Stimulated activated CD8-positive, alpha-beta memory T cell treated with anti-CD3 and anti-CD28 coated beads, Interleukin-7, amount 100 ng/mL, for 1 hour (primary cell): ENCODE measurements around the gene CST7.

Experiments used
- DNase-seq, 2 donors: peaks; one replicate each; pipeline ENCODE4 v3.0.0-alpha.2; 2020; ENCODE audit warnings: low read depth in 2 of 2

CST7 gene

DNA sequence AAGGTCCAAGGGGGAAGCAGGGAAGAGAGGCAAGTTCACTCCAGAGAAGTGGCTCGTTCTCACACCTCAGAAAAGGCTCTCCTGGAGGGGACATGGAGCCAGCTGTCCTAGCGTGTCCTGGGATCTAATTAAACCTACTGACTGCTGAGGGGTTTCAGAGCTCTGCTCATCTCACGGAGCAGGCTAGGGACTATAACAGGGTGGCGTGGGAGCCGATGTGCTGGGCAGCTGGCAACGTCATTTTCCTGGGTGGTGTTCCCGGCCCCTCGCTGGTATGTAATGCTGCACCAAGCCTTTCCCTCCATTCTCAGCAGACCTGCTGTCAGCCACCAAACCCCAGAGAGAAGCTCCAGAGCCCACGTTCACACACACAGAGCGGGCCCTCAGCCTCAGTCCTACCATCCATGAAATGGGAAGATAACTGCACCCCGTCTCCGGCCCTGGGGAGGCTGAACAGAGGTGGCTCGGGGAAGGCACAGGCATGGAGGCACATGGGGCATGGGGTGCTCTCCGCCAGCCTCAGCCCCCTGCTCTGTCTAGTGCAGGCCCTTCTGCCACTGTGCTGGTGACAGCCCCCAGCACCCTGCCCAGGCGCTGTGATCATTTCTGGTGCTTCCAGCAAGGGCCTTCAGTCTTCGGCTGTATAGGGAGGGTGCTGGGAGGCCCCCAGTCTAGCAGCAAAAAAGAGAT, 1.9 kb downstream of the CST7 start:
- DNase-seq: no peak

DNA sequence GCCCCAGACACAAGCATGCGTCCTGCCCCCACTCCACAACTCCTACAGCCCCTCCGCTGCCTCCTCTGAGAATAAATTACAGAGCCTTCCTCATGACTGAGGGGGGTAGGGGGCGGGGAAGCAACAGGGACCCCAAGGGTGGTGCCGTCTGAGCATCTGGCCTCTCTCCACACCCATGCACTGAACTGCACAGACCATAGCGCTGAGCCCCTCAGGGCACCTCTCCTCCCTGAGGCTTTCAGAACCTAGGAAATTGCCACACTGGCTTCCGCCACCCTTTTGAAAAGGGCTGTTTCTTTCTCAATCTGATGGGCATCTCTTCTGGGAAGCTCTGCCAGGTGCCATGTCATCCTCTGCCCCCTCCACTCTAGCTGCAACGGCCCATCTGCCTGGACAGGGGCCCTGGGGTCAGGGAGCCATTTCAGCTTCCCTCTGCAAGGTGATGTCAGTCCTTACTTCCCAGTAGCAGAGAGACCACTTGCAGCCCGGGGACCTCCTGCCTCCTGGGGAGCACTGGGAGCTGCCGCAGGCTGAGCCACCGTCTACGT, 2.5 kb downstream of the CST7 start:
- no peak for DNase-seq

DNA sequence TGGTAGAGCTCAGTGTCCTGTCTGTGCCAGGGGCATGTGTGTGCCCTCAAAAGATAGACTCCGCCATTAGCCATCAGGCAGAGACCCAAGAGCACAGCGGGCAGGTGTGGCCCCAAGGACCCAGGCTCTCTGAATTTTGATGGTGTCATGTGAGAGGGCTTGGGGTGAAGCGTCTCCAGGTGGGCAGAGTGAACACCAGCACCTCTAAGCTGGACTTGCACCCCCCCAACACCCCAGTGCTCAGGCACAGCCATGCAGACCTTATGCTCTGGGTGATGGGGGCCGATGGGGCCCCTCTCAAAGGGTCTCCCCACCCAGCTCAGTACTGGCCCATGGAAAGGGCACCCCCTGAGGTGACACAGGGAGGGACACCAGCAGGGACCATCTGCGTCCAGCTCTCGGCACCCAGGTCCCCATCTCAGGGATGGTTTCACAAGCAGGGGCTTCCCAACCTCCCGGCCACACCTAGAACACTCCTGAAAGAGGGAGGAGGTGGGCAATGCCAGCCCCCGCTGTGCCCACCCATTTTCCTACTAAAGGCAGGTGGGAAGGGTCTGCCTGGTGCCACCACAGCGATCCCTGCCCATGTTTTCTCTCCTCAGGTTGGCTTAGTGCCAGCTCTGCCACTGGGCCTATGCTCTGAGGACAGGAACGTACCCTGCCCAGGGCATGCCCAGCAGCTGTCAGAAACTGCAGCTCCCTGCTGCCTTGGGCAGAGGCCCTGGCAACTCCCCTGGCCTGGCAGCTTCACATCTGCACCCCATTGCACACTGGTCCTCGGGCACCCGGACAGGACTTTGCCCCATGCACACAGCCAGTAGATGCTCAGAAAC, 3.5 kb downstream of the CST7 start:
- DNase-seq: no peak

DNA sequence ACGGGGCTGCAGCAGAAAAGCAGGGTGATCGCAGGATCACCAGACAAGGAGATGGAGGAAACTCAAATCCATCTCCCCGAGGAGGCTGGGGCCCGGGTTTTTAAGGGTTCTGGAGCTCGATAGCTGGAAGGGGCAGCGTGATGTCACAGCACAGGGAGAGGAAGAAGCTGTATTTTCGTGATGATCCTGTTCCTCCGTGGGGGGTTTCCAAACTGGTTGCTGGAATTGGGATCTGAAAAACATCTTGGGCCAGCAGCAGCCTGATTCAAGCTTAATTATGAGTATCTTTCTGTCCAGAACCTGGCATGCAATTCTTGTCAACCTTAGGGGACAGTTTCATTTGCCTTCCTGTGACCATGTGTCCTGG, 4.1 kb downstream of the CST7 start:
- no peak for DNase-seq

DNA sequence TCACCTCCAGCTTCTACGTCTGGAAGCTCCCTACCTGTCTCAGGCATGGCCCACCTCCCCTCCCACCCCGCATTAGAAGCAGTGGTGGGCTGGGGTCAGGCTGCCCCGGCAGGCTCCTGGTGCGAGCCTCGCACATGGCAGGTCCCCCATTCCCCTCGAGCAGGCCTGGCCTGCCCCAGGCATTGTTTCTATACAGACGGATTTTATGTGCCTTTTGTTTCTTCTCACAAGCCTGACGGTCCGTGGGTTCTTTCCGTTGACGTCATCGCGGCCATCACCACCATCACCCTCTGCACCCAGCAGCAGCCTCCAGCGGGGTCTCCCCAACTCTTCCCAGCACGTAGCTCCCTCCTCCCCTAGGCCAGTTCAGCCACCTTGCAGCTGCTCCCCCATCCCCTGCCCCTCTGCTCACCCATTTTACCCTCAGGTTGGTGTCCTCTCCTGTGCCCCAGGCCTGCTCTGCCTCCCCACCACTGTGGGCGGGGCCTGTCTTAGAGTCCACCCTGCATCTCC, 4.6 kb downstream of the CST7 start:
- DNase-seq: no peak

DNA sequence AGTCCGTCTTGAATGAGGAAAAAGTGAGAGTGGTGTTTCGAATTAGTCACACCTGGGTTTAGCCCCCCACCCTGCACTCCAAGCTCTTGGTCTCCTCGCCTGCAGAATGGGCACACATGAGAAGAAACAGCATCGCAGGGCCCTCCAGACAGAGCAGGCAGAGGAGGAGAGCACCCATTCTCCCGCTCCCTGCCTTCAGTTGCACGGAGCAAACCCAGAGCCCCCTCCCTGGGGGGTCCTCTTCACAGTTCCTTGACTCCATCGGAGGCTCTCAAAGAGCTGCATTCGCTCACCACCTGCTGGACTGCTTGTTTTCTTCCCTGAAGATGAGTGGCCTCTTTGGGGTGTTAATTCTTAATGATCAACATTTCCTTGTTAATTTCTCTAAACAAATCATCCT, 5.1 kb downstream of the CST7 start:
- DNase-seq: no peak

DNA sequence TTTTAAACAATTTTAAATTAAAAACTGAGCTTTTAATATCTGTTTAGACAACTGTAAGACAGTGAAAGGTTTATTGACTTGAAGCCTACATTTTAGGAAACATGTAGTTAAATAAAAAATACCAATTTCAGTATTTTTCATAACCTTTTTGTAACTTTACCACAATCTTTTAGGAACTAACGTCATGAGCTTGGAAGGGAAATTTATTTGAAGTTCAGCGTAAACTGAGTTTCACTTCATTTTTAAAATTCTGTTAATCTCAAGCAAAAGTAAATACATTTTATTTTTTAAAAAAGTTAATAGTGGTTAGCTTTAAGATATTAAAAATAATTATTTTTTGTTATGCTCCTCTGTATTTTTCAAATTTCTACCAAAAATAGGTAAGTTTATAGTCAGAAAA, 5.5 kb downstream of the CST7 start:
- DNase-seq: no peak

DNA sequence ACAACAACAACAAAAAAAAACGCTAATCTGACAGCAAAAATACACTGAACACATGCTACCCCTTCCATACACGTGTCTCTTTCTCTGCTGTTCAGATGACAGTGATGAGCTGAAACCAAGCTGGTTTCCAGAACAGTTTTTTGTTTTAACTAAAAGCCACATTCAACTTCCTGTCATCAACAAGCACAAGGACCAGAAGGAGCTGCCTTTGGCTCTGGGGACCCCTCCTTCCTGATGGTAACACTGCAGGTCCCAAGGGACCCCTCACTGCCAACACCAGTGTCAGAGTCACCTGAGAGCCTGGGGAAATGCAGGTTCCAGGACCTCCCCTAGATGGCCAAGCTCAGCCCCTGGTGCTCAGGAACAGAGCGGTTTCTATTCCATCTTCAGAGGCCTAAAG, 6.0 kb downstream of the CST7 start:
- no peak for DNase-seq

DNA sequence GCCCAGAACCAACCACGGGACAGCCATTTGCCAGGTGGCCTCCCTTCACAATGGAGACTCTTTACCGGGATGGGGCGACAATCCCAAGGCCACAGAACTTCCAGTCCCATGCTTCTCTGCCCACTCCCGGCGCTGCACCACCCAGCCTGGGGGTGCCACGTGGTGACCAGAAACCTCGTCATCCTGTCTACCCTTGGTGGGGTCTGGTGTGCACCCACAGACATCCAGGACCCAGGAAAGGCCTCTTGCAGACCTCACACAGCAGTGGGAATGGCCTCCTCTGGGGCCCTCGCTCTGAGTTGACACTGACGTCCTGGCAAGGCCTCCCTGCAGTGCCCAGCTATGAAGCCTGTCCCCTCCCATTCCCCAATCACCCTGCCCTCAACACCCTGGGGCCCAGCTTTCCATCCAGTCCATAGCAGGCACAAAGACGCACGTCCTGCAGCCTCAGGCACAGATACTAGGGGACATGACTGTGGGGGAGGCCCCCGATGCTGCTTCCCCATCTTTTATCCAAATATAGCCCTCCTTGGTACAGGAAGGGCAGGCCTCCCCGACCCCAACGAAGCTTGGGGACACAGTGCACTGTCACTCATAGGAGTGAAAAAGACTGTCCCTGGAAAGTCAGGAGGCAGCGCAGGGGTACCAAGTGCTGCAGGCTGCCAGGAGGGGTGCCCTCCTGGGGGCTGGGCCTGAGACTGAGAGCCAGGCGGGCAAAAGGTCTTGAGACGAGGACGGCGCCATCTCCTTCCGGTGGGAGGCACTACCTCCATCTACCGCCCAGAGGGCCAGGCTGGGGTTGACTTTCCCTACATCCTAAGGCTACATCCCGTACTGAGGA, 7.2 kb downstream of the CST7 start:
- no peak for DNase-seq

DNA sequence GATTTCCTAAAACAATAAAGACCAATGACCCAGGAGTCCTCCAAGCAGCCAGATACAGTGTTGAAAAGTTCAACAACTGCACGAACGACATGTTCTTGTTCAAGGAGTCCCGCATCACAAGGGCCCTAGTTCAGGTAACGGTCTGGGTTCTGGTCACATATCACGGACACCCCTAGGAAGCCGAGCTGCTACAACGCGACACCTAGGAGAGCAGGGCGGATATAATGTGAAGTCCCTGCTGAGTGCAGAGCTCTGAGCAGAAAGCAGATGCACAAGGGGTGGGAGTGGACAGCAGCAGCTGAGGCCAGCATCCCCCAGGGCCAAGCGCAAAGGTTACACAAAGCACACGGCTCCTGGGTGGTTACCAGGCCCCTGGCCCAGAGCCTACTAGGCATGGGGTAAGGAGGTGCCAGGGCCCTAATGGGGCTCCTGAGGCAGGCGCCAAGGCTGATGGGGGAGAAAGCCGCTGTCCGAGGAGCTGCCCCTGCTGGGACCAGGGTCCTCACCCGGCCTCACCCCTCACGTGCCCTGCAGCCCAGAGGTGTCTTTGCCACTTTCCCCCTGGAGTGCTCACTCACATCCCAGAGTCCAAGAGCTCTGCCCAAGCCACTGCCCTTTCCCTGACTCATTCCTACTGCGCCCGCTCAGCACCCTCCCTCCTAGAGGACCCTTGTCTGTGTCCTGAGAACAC, 8.4 kb downstream of the CST7 start:
- no peak for DNase-seq

DNA sequence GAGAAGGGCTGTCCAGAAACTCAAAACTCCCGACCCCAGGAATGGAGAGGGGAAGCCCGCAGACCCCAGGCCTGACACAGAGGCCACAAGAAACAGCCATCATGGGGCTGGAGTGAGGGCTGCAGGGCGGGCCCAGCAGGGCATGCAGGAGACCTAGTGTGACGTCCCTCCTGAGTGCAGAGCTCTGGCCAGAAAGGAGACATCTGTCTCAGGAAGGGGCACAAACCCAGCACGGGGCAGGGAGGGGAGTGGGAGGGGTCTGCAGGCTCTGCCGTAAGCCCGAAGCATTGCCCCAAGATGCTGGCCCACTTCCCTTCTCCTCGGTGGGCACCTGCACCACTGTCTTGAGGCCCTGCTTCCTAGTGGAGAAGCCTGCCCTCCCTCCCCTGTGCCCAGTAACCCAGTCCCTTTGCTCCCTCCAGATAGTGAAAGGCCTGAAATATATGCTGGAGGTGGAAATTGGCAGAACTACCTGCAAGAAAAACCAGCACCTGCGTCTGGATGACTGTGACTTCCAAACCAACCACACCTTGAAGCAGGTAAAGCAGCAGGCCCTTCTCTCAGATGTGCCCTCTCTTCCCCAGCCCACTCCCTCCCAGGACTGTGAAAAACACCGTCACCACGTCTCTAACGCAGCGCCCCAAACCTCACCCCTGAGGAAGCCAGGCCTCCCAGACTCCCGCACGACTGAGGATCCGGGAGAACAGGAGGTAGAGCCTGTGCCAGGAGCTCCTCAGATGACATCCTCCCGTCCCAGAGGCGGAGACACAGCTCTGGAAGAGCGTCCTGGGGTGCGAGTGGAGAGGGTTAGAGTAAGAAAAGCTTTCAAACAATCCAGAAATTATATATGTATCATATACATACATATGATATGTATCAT, 9.7 kb downstream of the CST7 start:
- no peak for DNase-seq

DNA sequence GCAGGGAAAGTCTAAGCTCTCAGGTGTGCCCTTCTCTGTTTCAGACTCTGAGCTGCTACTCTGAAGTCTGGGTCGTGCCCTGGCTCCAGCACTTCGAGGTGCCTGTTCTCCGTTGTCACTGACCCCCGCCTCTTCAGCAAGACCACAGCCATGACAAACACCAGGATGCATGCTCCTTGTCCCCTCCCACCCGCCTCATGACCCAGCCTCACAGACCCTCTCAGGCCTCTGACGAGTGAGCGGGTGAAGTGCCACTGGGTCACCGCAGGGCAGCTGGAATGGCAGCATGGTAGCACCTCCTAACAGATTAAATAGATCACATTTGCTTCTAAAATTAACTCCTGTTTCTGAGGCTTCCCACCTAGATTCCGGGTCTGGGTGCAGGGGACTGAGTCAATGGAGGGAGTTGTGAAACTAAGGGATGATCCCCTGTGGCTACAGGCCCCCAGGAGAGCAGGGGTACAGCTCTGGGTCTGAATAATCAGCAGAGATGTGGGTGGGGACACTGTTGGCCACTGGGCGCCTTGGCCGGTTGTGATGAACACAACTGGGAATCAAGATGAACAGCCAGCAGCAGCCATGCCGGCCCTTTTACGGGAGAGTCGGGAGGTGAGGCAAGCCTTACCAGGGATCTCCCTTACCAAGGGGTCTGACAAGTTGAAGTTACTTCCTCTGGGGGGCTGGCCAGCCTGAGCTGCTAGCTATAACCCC, 10.7 kb downstream of the CST7 start:
- no peak for DNase-seq

DNA sequence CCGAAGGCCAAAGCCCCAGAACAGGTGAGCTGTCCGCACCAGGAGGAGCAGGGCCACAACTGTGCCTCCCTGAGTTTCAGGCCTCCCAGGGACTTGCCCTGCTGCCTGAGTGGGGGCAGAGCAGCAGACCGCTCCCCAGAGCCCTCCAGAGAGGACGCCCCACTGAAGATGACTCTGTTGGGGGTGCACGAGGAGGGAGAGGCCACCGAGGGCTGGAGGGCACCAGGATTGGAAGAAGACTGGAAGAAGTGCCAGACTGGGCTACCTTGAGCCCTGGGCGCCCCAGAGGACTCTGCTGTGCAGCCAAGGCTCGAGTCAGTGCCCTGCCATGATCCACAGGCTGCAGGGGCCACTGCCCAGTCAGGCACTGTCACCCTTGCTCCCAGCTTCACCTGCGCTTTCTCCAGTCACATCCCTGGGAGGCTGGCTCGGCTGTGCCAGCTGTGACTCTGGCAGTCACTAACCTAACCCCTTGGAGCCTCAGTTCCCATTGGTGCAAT, 11.3 kb downstream of the CST7 start:
- DNase-seq: no peak

DNA sequence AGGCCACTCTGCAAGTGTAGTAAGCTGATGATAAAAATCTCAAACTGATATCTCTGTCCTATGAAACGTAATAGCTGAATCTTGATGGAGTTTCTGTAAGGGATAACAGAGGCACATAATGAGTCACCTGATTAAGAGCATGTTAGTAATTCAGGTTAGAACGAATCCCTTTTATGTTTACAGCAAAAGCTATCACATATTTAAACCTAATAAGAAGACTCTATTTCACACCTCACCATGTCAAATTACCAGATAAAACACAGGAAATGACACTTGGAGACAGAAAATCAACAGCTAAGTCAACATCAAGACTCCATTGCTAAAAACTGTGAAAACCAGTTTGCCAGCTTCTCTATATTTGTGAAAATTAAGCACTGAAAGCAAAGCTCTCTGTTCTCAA, 11.8 kb downstream of the CST7 start:
- no peak for DNase-seq

DNA sequence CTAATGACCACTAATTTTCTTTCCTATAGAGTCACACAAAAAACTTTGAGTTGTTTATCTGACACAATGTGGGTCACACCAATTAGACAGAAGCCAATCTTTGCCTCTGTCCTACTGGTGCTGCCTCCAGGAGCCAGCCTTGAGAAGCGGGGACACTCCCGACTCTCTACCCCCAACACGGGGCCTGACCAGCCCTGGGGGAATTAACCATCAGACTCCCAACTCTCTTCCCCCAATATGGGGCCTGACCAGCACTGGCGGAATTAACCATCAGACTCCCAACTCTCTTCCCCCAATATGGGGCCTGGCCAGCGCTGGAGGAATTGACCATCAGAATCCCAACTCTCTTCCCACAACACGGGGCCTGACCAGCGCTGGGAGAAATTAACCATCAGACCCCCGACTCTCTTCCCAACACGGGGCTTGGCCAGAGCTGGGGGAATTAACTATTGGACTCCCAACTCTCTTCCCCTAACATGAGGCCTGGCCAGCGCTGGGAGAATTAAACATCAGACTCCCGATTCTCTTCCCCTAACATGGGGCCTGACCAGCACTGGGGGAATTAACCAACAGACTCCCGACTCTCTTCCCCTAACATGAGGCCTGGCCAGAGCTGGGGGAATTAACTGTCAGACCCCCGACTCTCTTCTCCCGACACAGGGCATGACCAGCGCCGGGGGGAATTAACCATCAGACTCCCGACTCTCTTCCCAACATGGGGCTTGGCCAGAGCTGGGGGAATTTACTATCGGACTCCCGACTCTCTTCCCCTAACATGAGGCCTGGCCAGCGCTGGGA, 12.5 kb downstream of the CST7 start:
- DNase-seq: no peak

DNA sequence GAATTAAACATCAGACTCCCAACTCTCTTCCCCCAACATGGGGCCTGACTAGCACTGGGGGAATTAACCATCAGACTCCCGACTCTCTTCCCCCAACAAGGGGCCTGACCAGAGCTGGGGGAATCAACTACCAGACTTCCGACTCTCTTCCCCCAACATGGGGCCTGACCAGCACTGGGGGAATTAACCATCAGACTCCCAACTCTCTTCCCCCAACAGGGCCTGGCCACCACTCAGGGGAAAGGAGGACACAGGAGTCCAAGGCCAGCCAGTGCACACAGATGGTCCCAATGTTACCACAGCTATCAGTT, 13.1 kb downstream of the CST7 start:
- no peak for DNase-seq

DNA sequence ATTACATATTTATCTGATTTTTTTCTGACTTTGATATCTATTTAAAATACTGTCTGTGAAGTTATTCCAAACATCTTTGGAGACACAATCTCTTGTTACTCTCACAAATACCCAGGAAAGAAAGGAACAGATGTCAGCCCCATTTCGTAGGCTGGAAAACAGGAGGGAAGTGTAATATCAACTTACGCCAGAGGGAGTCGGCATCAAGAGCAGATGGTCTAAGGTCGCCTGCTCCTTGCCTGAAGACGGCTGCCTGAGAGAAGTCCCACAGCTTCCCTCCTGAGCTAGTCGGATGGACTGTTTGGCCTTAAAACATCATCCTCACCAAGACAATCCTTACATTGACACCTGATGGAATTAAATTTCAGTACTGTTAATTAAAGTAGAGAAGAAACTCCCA, 13.4 kb downstream of the CST7 start:
- DNase-seq: no peak

DNA sequence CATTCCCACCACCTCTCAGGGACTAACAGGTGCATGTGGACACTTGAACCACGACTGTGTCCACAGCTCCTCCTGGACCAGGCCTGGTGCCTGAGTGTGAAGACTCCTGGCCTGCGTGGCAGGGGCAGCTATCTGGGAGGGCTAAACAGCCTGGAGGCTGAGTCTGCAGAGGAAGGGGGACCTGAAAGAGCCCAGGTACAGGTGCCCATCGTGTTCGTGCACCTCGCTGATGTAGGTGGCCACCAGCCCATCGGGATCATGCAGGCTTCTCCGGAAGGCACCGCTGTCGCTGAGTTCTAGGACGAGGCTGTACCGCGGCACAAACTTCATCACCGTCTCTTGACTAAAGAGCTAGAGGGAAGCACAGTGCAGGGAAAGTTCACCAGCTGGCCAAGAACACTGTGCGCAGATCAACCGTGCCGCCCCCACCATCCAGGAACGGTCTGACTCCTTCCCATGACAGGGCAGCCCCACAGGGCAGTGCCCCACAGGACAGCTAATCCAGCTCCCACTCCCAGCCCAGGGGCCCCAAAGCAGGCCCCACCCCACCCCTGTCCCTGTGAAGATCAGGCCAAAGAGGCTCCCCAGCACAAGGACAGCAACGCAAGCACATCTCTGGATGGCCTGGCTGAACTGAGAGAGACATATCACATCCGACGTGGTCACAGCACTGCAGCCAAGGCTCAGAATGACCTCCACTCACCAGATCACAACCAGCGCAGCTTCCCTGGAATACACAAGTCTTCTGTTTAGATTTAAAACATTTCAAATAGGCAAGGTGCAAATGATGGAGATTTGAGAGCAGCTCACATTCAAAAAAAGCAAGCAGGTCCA, 14.8 kb downstream of the CST7 start:
- no peak for DNase-seq
